A549 (cell line): ENCODE results near the gene CCN5.

Experiments used
- CBX2 ChIP-seq: fragments of 200-600 bp; sonication (generic); IDR thresholded peaks from 2 replicates; pipeline ENCODE4 v1.6.1; 2016; ENCODE audit warnings: low read depth, mild to moderate bottlenecking, borderline replicate concordance
- CHD2 ChIP-seq: fragments of 150-350 bp; IDR thresholded peaks from 2 replicates; pipeline ENCODE4 v1.6.1; 2014; ENCODE audit warnings: low read length; ENCODE audit not compliant: partially characterized antibody
- CTCF ChIP-seq: fragments of >200 bp; sonication (Bioruptor Twin); formaldehyde crosslinking; IDR thresholded peaks from 3 replicates; pipeline ENCODE4 v1.5.1; 2016
- EHMT2 ChIP-seq: fragments of 200-600 bp; sonication (generic); IDR thresholded peaks from 2 replicates; pipeline ENCODE4 v1.6.1; 2016; ENCODE audit warnings: antibody characterized with exemption, low read depth, mild to moderate bottlenecking, moderate library complexity
- EP300 ChIP-seq, 2 experiments: fragments of >200 bp; sonication (Bioruptor Twin); formaldehyde crosslinking; IDR thresholded peaks; 2 replicates in 1 of 2; 3 replicates in 1 of 2; pipeline ENCODE4 v1.6.1; 2016 to 2017
- HDAC2 ChIP-seq: fragments of 200-600 bp; sonication (generic); IDR thresholded peaks from 2 replicates; pipeline ENCODE4 v1.6.1; 2016
- HOXB5 ChIP-seq: fragments of 250-450 bp; sonication (Bioruptor Pico); IDR thresholded peaks from 2 replicates; pipeline ENCODE4 v1.5.0; 2020; ENCODE audit warnings: mild to moderate bottlenecking, moderate library complexity
- JUN ChIP-seq, 2 experiments: fragments of >200 bp; sonication (Bioruptor Twin); formaldehyde crosslinking; IDR thresholded peaks; 2 replicates in 1 of 2; 3 replicates in 1 of 2; pipeline ENCODE4 v1.6.1; 2016 to 2017
- MYC ChIP-seq: IDR thresholded peaks from 2 replicates; pipeline ENCODE4 v1.6.1; 2012; ENCODE audit warnings: mild to moderate bottlenecking, inconsistent platforms, low read length, improper control_type of control experiment, borderline replicate concordance
- PHF8 ChIP-seq: fragments of 200-600 bp; sonication (generic); IDR thresholded peaks from 2 replicates; pipeline ENCODE4 v1.6.1; 2016; ENCODE audit warnings: low read depth, mild to moderate bottlenecking, antibody characterized with exemption, moderate library complexity, borderline replicate concordance
- POLR2A ChIP-seq: IDR thresholded peaks from 2 replicates; pipeline ENCODE4 v1.6.1; 2012; ENCODE audit warnings: mild to moderate bottlenecking, low read length
- RAD21 ChIP-seq, 2 experiments: fragments of >200 bp in 1 of 2; sonication (Bioruptor Twin) in 1 of 2; formaldehyde crosslinking in 1 of 2; IDR thresholded peaks in 1 of 2; conservative IDR thresholded peaks in 1 of 2; 2 replicates in 1 of 2; 3 replicates in 1 of 2; pipeline ENCODE4 v1.6.1; 2012 to 2018; ENCODE audit warnings: inconsistent platforms in 1 of 2
- REST ChIP-seq: fragments of 200-600 bp; sonication (generic); IDR thresholded peaks from 2 replicates; pipeline ENCODE4 v1.6.1; 2016; ENCODE audit warnings: antibody characterized with exemption, mild to moderate bottlenecking, moderate library complexity
- TF ChIP-seq, protein P1 (sequence below): fragments of >200 bp; sonication (Bioruptor Twin); formaldehyde crosslinking; IDR thresholded peaks from 3 replicates; pipeline ENCODE4 v1.6.1; 2016

- TF ChIP-seq CTCF = no peak
- TF ChIP-seq HDAC2 = no peak
- TF ChIP-seq CBX2 = no peak
- no peak for TF ChIP-seq PHF8
- no peak for TF ChIP-seq HOXB5
- TF ChIP-seq, protein P1, sequence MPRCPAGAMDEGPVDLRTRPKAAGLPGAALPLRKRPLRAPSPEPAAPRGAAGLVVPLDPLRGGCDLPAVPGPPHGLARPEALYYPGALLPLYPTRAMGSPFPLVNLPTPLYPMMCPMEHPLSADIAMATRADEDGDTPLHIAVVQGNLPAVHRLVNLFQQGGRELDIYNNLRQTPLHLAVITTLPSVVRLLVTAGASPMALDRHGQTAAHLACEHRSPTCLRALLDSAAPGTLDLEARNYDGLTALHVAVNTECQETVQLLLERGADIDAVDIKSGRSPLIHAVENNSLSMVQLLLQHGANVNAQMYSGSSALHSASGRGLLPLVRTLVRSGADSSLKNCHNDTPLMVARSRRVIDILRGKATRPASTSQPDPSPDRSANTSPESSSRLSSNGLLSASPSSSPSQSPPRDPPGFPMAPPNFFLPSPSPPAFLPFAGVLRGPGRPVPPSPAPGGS = no peak
- TF ChIP-seq REST = no peak
- no peak for TF ChIP-seq MYC
- TF ChIP-seq RAD21 (conservative IDR thresholded peaks at IDR 0.05 in 1 of 2, IDR thresholded peaks at IDR 0.05 in 1 of 2) = no peak
- no peak for TF ChIP-seq POLR2A
- TF ChIP-seq JUN (IDR thresholded peaks at IDR 0.05) = no peak
- TF ChIP-seq CHD2 = no peak
- TF ChIP-seq EP300 (IDR thresholded peaks at IDR 0.05) = no peak
- no peak for TF ChIP-seq EHMT2
Measured at GRCh38 chr20:44734938-44735337, 19.8 kb downstream of the CCN5 start.
